GM21717 (cell line): ENCODE measurements around the gene KLHL18.
"Not testable (repeated sequence)": the region's sequence is repeated elsewhere in the genome, so short reads cannot be mapped to it uniquely, and the experiment has no call there.

Source experiments
- ATAC-seq: cut with Tn5 transposase; IDR thresholded peaks from one replicate; pipeline ENCODE4 v1.9.1; 2021; ENCODE audit warnings: mild to moderate bottlenecking, moderate library complexity; ENCODE audit not compliant: unreplicated experiment

The KLHL18 gene

GRCh38 chr3:47273564-47273963 is 9.2 kb upstream of the KLHL18 start:
- no peak for ATAC-seq

- ATAC-seq: no peak
These were observed 8.1 kb upstream of the KLHL18 start for GRCh38 chr3:47274652-47275051.

GRCh38 chr3:47276558-47276957 is 6.2 kb upstream of the KLHL18 start:
- ATAC-seq: no peak

GRCh38 chr3:47280519-47280918 is 2.2 kb upstream of the KLHL18 start:
- ATAC-seq: no peak

DNA sequence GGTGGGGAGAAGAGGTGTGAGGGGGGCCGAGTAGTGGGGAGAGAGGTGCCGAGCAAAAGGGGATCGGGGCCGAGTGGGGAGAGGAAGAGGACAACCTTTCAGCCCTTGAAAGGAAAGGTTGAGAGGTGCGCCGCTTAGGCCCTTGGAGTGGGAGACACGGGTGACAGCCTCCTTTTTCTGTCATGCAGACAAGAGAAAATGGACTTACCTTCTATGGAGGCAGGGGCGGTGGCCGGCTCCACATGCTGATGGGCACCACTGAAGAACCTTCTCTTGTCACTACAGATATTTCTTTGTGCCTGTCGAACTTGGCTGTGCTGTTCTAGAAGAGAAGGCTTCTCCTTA is 421 bp downstream of the KLHL18 start:
- peak; percentile 12 for ATAC-seq

GRCh38 chr3:47283591-47284364 is 1.0 kb downstream of the KLHL18 start:
- ATAC-seq: no peak

DNA sequence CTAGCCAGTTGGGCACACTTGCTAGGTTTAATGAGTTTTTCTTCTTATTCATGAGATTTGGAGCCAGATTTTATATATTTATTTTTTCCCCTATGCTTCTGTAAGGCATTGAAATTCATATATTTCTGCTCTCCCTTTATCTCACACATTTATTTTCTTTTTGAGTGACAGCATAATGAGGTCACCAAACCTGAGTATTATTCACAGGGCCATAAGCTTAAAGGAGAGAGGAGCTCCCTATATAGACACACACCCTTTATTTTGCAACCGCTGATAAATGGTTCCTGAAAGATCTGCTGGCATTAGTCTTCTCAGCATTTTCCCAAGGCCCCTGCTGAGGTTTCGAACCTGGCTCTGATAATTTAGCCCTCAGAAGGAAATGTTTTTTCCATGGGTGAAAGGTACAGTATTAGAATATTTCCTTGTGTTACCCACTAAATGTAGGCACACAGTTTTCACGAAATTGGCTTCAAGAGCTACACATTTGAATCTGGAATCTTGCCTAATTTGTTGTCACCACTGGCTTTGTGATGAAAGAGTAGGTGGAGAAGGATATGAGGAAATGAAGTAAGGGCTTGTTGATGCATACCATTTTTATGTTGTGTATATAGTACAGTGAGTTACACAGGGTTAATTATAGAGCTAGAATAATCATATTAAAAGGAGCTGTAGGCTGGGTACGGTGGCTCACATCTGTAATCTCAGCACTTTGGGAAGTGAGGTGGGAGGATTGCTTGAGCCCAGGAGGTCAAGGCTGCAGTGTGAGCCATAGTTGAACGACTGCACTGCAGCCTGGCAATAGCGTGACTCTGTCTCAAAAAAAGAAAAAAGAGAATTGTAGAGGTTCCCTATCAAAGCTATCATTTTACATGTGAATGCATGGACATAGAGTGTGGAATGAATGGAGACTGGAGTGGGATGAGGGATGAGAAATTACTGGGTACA is 6.5 kb downstream of the KLHL18 start:
- no peak for ATAC-seq

DNA sequence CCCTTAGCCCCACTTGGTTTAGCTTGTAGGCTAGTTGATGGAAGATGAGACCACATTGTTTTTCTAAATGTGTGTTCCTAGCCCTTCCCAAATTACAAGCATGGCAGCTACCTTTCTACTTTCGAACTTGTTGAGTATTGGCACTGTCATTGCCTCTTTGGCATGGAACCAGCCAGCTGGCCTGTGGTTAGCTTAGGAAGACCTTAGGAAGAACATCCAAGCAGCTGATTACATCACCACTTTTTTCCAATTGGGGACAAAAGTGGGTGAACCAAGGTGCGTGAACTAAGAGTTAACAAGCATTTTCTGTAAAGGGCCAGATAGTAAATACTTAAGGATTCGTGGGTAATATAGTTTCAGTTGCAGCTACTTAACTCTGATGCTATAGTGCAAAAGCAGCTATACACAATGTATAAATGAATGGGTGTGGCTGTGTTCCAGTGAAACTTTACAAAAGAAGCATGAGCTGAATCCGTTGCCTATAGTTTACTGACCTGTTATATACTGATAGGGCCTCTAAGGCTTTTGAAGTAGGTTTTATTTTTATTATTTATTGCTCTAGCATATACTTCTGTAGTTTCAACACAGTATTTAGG is 8.5 kb downstream of the KLHL18 start:
- ATAC-seq: no peak

DNA sequence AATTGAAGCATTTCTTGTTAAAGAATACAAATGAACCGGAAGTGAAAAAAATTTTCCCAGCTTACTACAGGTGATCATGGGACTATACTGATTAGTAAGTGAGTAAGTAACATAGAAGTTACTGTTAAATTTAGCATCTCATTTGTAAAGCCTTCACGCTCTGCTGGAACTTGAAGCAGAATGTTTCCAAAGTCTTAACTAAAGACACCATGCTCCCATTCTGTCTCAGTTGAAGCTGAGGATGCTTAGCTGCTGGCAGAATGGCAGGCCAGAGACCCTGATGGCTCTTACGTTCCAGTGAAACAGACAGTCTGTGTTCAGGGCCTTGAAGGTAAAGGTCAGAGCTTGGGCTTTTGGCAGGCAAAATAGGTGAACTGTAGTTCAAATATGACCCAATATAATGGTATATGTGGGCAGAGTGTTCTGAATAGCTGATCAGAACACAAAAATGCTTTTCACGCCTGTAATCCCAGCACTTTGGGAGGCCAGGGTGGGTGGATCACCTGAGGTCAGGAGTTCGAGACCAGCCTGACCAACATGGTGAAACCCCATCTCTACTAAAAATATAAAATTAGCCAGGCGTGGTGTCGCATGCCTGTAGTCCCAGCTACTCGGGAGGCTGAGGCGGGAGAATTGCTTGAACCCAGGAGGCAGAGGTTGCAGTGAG is 9.1 kb downstream of the KLHL18 start:
- not testable (repeated sequence) for ATAC-seq

DNA sequence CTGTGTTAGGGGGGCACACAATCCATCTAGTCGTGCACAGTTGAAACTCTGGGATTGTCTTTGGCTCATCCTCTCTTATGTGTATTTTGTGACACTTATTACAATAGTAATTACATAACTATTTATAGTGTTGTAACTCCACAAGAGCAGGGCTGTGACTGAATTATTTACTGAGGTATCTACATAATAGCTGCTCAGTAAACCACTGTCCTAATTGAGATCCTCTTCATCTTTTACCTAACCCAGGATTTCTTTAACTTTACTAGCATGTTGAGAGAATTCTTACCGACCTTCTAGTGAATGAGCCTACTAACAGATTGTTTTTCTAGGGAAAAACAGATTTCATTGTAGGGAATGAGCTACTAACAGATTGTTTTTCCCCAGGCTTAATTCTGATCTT is 11.1 kb downstream of the KLHL18 start:
- no peak for ATAC-seq

DNA sequence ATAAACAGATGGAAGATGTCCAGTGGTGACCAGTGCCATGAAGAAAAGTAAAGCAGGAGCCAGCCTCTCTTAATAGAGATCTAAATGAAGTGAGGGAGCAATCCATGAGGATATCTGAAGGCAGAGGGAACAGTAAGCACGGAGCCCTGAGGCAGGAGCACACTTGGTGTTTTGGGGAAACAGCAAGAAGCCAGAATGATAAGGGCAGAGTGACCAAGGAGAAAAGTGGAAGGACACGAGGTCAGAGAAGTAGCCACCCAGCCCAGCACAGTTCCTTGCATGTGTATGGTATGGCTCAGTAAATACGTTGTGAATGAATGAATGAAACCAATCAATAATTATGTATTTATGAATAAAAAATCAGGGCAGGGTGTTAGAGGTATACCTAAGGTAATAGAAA is 11.6 kb downstream of the KLHL18 start:
- no peak for ATAC-seq

DNA sequence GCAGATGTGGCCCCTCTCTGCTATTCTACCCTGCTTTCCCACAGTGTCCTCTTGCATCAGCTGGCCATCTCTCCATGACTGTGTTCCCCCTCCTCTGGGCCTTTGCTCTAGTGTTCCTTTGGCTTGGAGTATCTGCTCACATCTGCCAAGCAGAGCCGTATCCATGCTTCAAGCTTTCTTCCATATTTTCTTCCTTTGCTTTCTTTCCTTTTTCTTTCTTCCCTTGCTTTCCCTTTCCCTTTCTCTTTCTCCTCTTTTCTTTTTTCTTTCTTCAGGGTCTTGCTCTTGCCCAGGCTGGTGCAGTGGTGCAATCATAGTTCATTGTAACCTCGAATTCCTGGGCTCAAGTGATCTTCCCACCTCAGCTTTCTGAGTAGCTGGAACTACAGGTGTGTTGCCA is 12.6 kb downstream of the KLHL18 start:
- ATAC-seq: no peak

GRCh38 chr3:47295976-47296375 is 13.2 kb downstream of the KLHL18 start:
- no peak for ATAC-seq

DNA sequence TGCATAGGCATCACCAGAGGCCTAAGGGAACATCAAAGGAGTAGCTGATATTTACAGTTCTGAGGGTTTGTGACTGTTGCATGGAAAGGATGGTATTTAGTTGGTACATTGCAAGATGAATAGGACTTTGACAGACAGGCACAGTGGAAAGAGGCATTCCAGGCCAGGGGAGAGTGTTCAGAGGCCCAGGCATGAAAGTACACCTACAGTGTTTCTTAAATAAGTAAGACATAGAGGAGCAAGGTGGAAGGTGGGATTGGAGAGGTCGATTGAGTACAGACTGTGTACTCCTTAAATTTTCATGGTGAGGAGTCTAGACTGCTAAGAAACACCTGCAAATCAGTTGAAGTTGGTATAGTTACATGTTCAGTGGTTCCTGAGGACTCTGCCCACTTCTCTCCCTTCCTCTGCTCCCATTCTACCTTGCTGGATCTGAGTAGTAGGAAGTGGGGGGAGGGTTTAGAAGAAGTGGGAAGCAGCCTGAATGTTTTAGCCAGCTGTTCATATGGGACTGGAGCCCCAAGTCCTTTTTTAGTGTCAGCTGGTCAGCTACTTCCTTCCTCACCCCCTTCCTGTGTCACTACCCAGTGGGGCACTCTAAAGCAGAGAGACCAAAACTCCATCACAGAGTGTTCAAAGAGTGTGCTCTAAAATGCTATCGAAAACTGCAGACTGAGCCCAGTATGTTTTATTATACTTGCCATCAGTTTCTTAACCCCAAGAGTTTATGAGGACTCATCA is 14.0 kb downstream of the KLHL18 start:
- no peak for ATAC-seq

DNA sequence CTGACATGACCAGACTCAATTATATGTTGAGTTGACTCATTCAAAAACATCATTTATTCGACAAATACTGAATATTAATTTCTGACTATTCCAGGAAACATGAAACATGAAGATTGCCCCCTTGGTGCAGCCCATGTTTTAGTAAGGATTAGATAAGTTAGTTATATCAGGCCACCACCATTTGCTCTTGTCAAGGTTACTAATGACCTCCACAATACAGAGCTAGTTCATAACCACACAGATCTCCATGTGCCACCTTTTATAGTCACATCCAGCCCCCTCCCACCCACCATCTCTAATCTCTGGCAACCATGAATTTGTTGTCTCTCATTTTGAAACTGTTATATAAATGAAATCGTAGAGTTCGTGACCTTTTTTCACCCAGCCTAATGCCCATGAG is 15.7 kb downstream of the KLHL18 start:
- ATAC-seq: no peak

- no peak for ATAC-seq
These were observed 16.9 kb downstream of the KLHL18 start for GRCh38 chr3:47299381-47300318.

GRCh38 chr3:47301456-47301855 is 18.7 kb downstream of the KLHL18 start:
- no peak for ATAC-seq

- no peak for ATAC-seq
These were observed 23.3 kb downstream of the KLHL18 start for GRCh38 chr3:47306022-47306421.

DNA sequence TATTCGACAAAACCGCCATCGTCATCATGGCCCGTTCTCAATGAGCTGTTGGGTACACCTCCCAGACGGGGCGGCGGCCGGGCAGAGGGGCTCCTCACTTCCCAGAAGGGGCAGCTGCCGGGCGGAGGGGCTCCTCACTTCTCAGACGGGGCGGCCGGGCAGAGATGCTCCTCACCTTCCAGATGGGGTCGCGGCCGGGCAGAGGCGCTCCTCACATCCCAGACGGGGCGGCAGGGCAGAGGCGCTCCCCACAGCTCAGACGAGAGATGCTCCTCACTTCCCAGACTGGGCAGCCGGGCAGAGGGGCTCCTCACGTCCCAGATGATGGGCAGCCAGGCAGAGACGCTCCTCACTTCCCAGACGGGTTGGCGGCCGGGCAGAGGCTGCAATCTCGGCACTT is 26.5 kb downstream of the KLHL18 start:
- not testable (repeated sequence) for ATAC-seq
